NK-92 (cell line): ENCODE results near the gene CHAMP1.

Experiments used
- DNase-seq: peaks from one replicate; lab custom pipeline; 2025; ENCODE audit not compliant: unreplicated experiment; lab: John Stamatoyannopoulos, UW

CHAMP1 gene

GRCh38 chr13:114296902-114297301 lies 17.4 kb upstream of the CHAMP1 start:
- no peak for DNase-seq

GRCh38 chr13:114298866-114299265 lies 15.4 kb upstream of the CHAMP1 start:
- DNase-seq, result no peak

- DNase-seq, result no peak
Measured at GRCh38 chr13:114299604-114300305, 14.5 kb upstream of the CHAMP1 start.

- no peak for DNase-seq
Measured at GRCh38 chr13:114303700-114304327, 10.5 kb upstream of the CHAMP1 start.

GRCh38 chr13:114304346-114305034 lies 9.8 kb upstream of the CHAMP1 start:
- DNase-seq, result no peak

- no peak for DNase-seq
Measured at GRCh38 chr13:114309086-114309485, 5.2 kb upstream of the CHAMP1 start.

GRCh38 chr13:114309806-114310410 lies 4.4 kb upstream of the CHAMP1 start:
- no peak for DNase-seq

GRCh38 chr13:114310956-114311355 lies 3.3 kb upstream of the CHAMP1 start:
- no peak for DNase-seq

- no peak for DNase-seq
Measured at GRCh38 chr13:114311387-114311786, 2.9 kb upstream of the CHAMP1 start.

- no peak for DNase-seq
Measured at GRCh38 chr13:114311908-114312307, 2.4 kb upstream of the CHAMP1 start.

- no peak for DNase-seq
Measured at GRCh38 chr13:114313061-114313860, 1.0 kb upstream of the CHAMP1 start.

GRCh38 chr13:114315074-114315785 lies 927 bp downstream of the CHAMP1 start:
- no peak for DNase-seq

GRCh38 chr13:114318624-114319023 lies 4.3 kb downstream of the CHAMP1 start:
- no peak for DNase-seq

- no peak for DNase-seq
Measured at GRCh38 chr13:114319441-114319913, 5.2 kb downstream of the CHAMP1 start.

- no peak for DNase-seq
Measured at GRCh38 chr13:114320065-114320464, 5.8 kb downstream of the CHAMP1 start.

- no peak for DNase-seq
Measured at GRCh38 chr13:114321256-114321655, 7.0 kb downstream of the CHAMP1 start.

- no peak for DNase-seq
Measured at GRCh38 chr13:114323349-114323748, 9.0 kb downstream of the CHAMP1 start.

GRCh38 chr13:114324334-114324733 lies 10.0 kb downstream of the CHAMP1 start:
- DNase-seq, result no peak

GRCh38 chr13:114325729-114326128 lies 11.4 kb downstream of the CHAMP1 start:
- DNase-seq, result no peak

- DNase-seq, result no peak
Measured at GRCh38 chr13:114328034-114328433, 13.7 kb downstream of the CHAMP1 start.
